CD4-positive, alpha-beta T cell treated with Interferon gamma for 1 hour (primary cell): ENCODE data around the gene LRAT.

Source experiments
- DNase-seq: peaks from one replicate; pipeline ENCODE4 v3.0.0-alpha.2; 2020

LRAT gene

DNA sequence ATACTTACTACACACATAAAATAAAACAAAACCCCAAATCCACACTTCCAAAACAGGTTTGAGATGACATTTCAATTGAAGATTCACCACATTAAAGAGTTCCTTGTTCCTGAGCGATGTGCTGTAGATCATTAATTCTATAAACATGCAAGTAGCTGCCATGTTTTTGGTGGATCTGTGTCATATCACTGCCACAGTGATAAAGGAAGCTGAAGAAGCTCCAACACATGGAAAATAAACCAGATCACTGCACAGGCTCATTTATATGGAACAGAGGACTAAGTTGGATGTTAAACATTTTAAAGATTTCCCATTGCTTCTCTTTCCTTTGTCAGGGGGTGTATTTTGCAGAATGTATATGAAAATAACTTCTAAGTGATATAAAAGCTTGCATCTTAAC is 34.5 kb downstream of the LRAT start:
- DNase-seq = no peak

DNA sequence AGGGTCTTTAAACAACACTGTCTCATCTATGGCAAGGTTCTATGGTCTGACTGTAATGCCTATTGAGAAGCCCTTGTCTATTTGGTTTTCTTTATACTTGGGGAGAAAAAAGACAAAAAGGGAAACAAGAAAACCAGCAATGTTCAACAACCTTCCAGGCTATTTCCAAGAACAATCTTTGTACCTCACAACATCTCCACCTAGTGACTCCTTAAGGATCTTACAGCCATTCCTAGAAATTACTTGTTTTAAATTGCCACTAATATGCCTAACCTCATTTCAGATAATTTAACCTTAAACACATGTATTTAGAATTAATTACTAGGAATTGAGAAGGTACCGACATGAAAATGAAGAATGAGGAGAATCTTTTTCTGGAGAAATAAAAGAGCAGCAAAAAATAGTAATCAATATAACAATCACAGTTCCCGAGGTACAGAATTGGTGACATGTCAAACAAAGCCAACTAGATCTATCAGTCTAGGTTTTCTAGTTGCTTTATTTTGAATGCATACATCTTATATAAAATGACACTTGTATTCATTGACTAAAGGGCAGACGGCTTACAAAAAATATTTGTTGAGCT is 35.7 kb downstream of the LRAT start:
- no peak for DNase-seq

DNA sequence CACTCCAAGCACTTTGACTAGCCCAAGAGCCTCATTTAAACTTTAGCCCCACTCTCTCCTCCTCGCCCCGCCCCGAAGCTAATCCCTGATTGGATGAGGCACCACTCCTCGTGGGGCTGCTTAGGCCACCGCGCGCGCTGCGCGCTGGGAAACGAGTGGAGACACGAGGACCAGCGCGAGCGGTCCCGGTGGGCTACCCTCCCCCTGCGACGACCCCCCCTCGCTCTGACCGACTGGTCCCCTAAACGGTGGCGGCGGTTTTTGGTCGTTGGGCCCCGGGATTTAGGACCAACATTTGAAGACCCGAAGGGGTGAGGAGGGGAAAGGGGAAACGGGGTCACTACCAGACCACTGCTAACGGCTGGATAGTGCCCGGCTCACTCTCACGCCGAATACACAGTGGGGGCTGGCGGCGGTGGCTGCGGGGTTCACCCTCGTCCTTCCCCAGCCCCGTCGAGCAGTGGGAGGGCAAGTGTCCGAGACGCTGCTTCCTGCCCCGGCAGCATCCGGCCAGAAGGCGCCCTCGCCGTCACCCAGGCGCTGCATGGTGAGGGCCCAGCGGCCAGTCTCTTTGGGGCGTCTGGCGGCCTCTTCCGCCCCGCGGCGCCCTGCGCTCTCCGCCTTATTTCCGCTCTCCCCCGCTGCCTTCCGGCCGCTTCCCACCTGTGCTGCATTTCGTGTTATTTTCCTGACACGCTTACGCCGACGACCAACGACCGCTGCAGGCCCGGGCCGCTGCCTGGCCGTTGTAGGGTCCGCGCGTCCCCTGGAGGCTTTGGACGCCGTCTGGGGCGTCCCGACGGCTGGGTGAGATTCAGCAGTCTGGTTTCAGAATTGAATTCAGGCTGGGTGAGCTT is 37.6 kb downstream of the LRAT start, which contains the start of gene RBM46:
Gene RBM46 (plus strand): TSS at position 147 of the 857 bp plus-strand sequence. CDS start 15,481 bp downstream, outside the sequence.
- no peak for DNase-seq

DNA sequence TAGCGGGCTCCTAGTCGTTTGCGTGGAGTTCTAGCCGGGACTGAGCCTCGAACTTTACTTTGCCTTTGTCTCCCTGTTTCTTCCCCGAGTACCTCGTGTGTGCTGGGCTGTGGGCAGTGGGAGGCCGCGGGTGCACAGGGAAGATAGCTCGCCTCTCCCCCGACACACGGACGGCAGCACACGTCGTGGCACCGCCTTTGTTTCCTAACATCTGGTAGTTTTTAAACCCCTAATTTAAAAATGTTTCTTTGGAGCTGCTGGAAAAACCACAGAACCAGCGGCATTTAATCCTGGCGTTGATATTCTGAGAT is 38.1 kb downstream of the LRAT start:
- DNase-seq = no peak
